Endothelial cell of umbilical vein (primary cell): Measurements from ENCODE around the gene INTS6L. TPM values are rescaled to one million over a fixed set of nuclear protein-coding genes. Genes with fewer than 3 reads are reported as not detected.

Experiments
- BruUV-seq: library from RNA; stranded (reverse); fragments of 400-500 nt; replicated peaks from 2 replicates; lab custom pipeline; 2021; lab: Mats Ljungman, UMichigan
- CTCF ChIA-PET: fragments of 300-600, 350-600 bp; sonication (Branson Sonifier 250); formaldehyde crosslinking; loops from one replicate; lab custom pipeline; 2021; ENCODE audit warnings: antibody characterized with exemption, inconsistent platforms; lab: Charles Lee
- POLR2A ChIA-PET: fragments of 300-600, 350-600 bp; sonication (Branson Sonifier 250); formaldehyde crosslinking; loops from one replicate; lab custom pipeline; 2021; ENCODE audit warnings: antibody characterized with exemption, inconsistent platforms; lab: Charles Lee
- DNase-seq: peaks from one replicate; pipeline ENCODE4 v3.0.0-alpha.2; 2011; ENCODE audit warnings: low read depth, low spot score
- FAIRE-seq: peaks from 2 replicates; lab custom pipeline; 2011; peaks lifted over from hg19 to GRCh38; lab: Jason Lieb, UNC
- H2AFZ ChIP-seq: 2 replicates; pipeline ENCODE4 v1.6.0; 2012; ENCODE audit warnings: low read depth, low read length, control low read depth, inconsistent platforms
- H3K27ac ChIP-seq: 2 replicates; pipeline ENCODE4 v1.5.1; 2011; ENCODE audit warnings: low read depth, mild to moderate bottlenecking, control low read depth, low read length, moderate library complexity; ENCODE audit not compliant: insufficient read depth
- H3K27me3 ChIP-seq, 2 experiments: 2 replicates each; pipeline versions ENCODE4 v1.6.0 to v1.6.1; 2011; ENCODE audit warnings: low read length in 2 of 2, mixed read lengths in 1 of 2; ENCODE audit not compliant: control insufficient read depth in 2 of 2, insufficient read depth in 2 of 2
- H3K36me3 ChIP-seq, 2 experiments: 2 replicates in 1 of 2; 3 replicates in 1 of 2; pipeline ENCODE4 v1.5.1; 2011; ENCODE audit warnings: low read length in 2 of 2, mild to moderate bottlenecking in 1 of 2, moderate library complexity in 1 of 2; ENCODE audit not compliant: control insufficient read depth in 2 of 2, insufficient read depth in 2 of 2; ENCODE audit errors: extremely low read depth in 1 of 2
- H3K4me1 ChIP-seq: 3 replicates; pipeline ENCODE4 v1.5.1; 2011; ENCODE audit warnings: mild to moderate bottlenecking, low read length; ENCODE audit not compliant: control insufficient read depth, insufficient read depth; ENCODE audit errors: extremely low read depth
- H3K4me2 ChIP-seq: 2 replicates; pipeline ENCODE4 v1.6.1; 2011; ENCODE audit warnings: low read length, control low read depth, mixed read lengths; ENCODE audit not compliant: insufficient read depth
- H3K4me3 ChIP-seq, 3 experiments: fragments of 200-600 bp in 1 of 3; sonication (generic), shearing (Covaris generic) in 1 of 3; replicated peaks in 1 of 3; 2 replicates each; pipeline ENCODE4 v1.5.1; 2011 to 2016; ENCODE audit warnings: control low read depth in 3 of 3, low read length in 3 of 3, mild to moderate bottlenecking in 2 of 3, inconsistent platforms in 1 of 3, low read depth in 1 of 3, moderate library complexity in 1 of 3; ENCODE audit not compliant: insufficient read depth in 1 of 3
- H3K79me2 ChIP-seq: 2 replicates; pipeline ENCODE4 v1.6.0; 2012; ENCODE audit warnings: low read length, inconsistent platforms; ENCODE audit not compliant: control insufficient read depth, insufficient read depth
- H3K9ac ChIP-seq: replicated peaks from 2 replicates; pipeline ENCODE3; 2011; ENCODE audit warnings: low read length, control low read depth; ENCODE audit not compliant: insufficient read depth; ENCODE audit errors: extremely low read depth
- H3K9me1 ChIP-seq: replicated peaks from 3 replicates; pipeline ENCODE4 v1.6.0; 2011; ENCODE audit warnings: mild to moderate bottlenecking, low read length; ENCODE audit not compliant: control insufficient read depth, insufficient read depth; ENCODE audit errors: extremely low read depth
- H3K9me3 ChIP-seq: replicated peaks from 2 replicates; pipeline ENCODE4 v1.5.1; 2012; ENCODE audit warnings: low read length, inconsistent platforms; ENCODE audit not compliant: control insufficient read depth, insufficient read depth
- H4K20me1 ChIP-seq: replicated peaks from 2 replicates; pipeline ENCODE3; 2011; ENCODE audit warnings: mild to moderate bottlenecking, low read length; ENCODE audit not compliant: control insufficient read depth, insufficient read depth; ENCODE audit errors: extremely low read depth
- CTCF ChIP-seq, 2 donors: IDR thresholded peaks; 1 replicate in 1 of 2; 2 replicates in 1 of 2; pipeline ENCODE4 v1.5.1; 2011; ENCODE audit warnings: low read length in 2 of 2, mild to moderate bottlenecking in 2 of 2, moderate library complexity in 2 of 2, control low read depth in 1 of 2, inconsistent platforms in 1 of 2, low read depth in 1 of 2; ENCODE audit not compliant: insufficient read depth in 1 of 2; ENCODE audit errors: extremely low read depth in 1 of 2
- EZH2 ChIP-seq: IDR thresholded peaks from 2 replicates; pipeline ENCODE4 v1.6.1; 2012; ENCODE audit warnings: borderline replicate concordance, low read depth, mild to moderate bottlenecking, moderate library complexity, low read length, inconsistent platforms; ENCODE audit not compliant: severe bottlenecking
- FOS ChIP-seq: IDR thresholded peaks from 2 replicates; pipeline ENCODE4 v1.6.1; 2011; ENCODE audit warnings: mild to moderate bottlenecking, low read length, moderate library complexity, borderline replicate concordance; ENCODE audit not compliant: insufficient read depth
- GATA2 ChIP-seq: IDR thresholded peaks from 2 replicates; pipeline ENCODE4 v1.7.0; 2011; ENCODE audit warnings: low read depth, mild to moderate bottlenecking, moderate library complexity, mixed read lengths, low read length; ENCODE audit not compliant: insufficient read length, insufficient read depth
- JUN ChIP-seq: IDR thresholded peaks from 2 replicates; pipeline ENCODE4 v1.6.1; 2011; ENCODE audit warnings: borderline replicate concordance, low read depth; ENCODE audit not compliant: insufficient read length, insufficient read depth
- MAX ChIP-seq: IDR thresholded peaks from 2 replicates; pipeline ENCODE4 v1.6.1; 2011; ENCODE audit not compliant: insufficient read depth, insufficient read length
- MYC ChIP-seq: IDR thresholded peaks from one replicate; pipeline ENCODE4 v1.6.1; 2011; ENCODE audit warnings: mild to moderate bottlenecking, low read depth, low read length
- POLR2A ChIP-seq: IDR thresholded peaks from 2 replicates; pipeline ENCODE4 v1.6.1; 2012; ENCODE audit warnings: low read depth, mild to moderate bottlenecking, control low read depth, low read length
- POLR2AphosphoS5 ChIP-seq: IDR thresholded peaks from 2 replicates; pipeline ENCODE4 v1.6.1; 2012; ENCODE audit warnings: low read depth, mild to moderate bottlenecking, control low read depth, low read length, moderate library complexity; ENCODE audit not compliant: insufficient read depth
- dilution Hi-C: fragments of 300-500 bp; cut with MboI; formaldehyde crosslinking; loops from one replicate; pipeline ENCODE4 v1.15.0; 2019; ENCODE audit warnings: low sequenced_read_pairs; ENCODE audit not compliant: extremely low pct_ligation_motif_present
- intact Hi-C: fragments of 100-400 bp; cut with micrococcal nuclease; formaldehyde crosslinking; loops from one replicate; pipeline ENCODE4 v1.10.0; 2022
- polyA plus RNA-seq, 4 experiments: library from polyadenylated mRNA; depleted of rRNA in 3 of 4; stranded (reverse) in 3 of 4; unstranded in 1 of 4; fragments of >200 nt; gene quantifications; 2 replicates each; pipeline versions ENCODE4 v1.2.1 to v1.2.3, GENCODE V29; 2011 to 2012; ENCODE audit warnings: missing spikeins in 1 of 4
- total RNA-seq: library from RNA; stranded (reverse); gene quantifications from 2 replicates; pipeline ENCODE4 v1.2.3, GENCODE V29; 2021

INTS6L gene
- total and polyA plus RNA-seq, 2 donors (not counting 3 experiments of a cell fraction or from before 2014, with no cell fraction given): 5.2 to 7.5 TPM

DNA sequence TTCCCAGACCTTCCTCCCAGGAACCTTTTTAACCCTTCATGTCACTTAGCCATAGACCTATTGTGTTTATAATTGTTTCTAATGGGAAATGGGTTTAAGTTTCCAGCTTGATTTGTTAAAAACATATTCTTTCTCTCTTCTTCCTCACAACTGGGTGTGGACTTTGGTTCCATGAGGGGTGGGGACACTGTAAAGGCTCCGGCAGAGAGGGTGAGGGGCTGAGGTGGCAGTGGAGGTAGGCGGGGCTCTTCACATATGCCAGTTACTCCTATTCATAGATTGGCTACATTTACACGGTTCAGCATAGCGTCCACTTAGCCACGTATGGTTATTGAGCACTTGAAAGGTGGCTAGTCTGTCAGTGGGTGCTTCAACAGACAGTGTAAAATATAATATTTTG is 7.8 kb downstream of the INTS6L start:
- Histone ChIP-seq H3K9me1 (no peaks in the 10 kb centered on the region), H3K4me1 (no peaks in the 10 kb centered on the region), H3K9me3 (no peaks in the 10 kb centered on the region), H3K4me3 (no peak overlapping the region), H3K27me3 (no peaks in the 10 kb centered on the region), H3K36me3 (no peaks in the 10 kb centered on the region), H3K27ac (no peak overlapping the region), H3K4me2 (no peak overlapping the region), H2AFZ (no peak overlapping the region), H3K79me2 (no peaks in the 10 kb centered on the region), H4K20me1 (no peaks in the 10 kb centered on the region), H3K9ac (no peak overlapping the region)
- CTCF ChIA-PET: no interaction called here
- intact Hi-C loops: loop anchor here (10.0 kb wide), 1 partner anchor 737 kb away; no protein-coding TSS in a partner anchor
- dilution Hi-C loops: no loop called here
- DNase-seq: no peak
- POLR2A ChIA-PET: no interaction called here
- TF ChIP-seq POLR2A (no peak), JUN (no peak)
- no peak for FAIRE-seq
- BruUV-seq: no TSS peak

GRCh38 chrX:135528756-135529155 is 8.3 kb downstream of the INTS6L start:
- no peaks in the 10 kb centered on the region for H3K36me3 ChIP-seq
- intact Hi-C loops: loop anchor here (10.0 kb wide), 1 partner anchor 736 kb away; no protein-coding TSS in a partner anchor
- H3K9me1 ChIP-seq: no peaks in the 10 kb centered on the region
- H3K79me2 ChIP-seq: no peaks in the 10 kb centered on the region
- H2AFZ ChIP-seq: no peak overlapping the region
- CTCF ChIA-PET: no interaction called here
- no peaks in the 10 kb centered on the region for H3K4me1 ChIP-seq
- no peaks in the 10 kb centered on the region for H3K9me3 ChIP-seq
- H4K20me1 ChIP-seq: no peaks in the 10 kb centered on the region
- dilution Hi-C loops: no loop called here
- TF ChIP-seq CTCF (IDR thresholded peaks at IDR 0.05; ENCODE audit: extremely low read depth in 1 of 2, insufficient read depth in 1 of 2, low read depth in 1 of 2, low read length in 2 of 2) (no peak), POLR2A (no peak), GATA2 (no peak), FOS (no peak), MYC (no peak), JUN (no peak), MAX (no peak), EZH2 (no peak), POLR2AphosphoS5 (no peak)
- H3K27me3 ChIP-seq: no peaks in the 10 kb centered on the region
- DNase-seq (no peak), FAIRE-seq (no peak)
- no peak overlapping the region for H3K4me3 ChIP-seq
- H3K4me2 ChIP-seq: no peak overlapping the region
- no peak overlapping the region for H3K27ac ChIP-seq
- no TSS peak for BruUV-seq
- no peak overlapping the region for H3K9ac ChIP-seq
- POLR2A ChIA-PET: no interaction called here
